IMR-90 (cell line): ENCODE results near the gene TANC2. TPM values are rescaled to one million over a fixed set of nuclear protein-coding genes. Genes with fewer than 3 reads are reported as not detected.

Experiments used
- ATAC-seq: fragments of 200-7000 bp; cut with Tn5 transposase; 2 replicates; pipeline ENCODE4 v1.9.1; 2020; ENCODE audit warnings: low read depth, mild to moderate bottlenecking, moderate library complexity
- BruUV-seq: library from RNA; stranded (reverse); fragments of 400-500 nt; replicated peaks from 2 replicates; lab custom pipeline; 2021; lab: Mats Ljungman, UMichigan
- CTCF ChIA-PET: fragments of 300-600 bp; formaldehyde crosslinking; extraction: SDS; loops from one replicate; lab custom pipeline; 2021; ENCODE audit warnings: antibody characterized with exemption; lab: Yijun Ruan, JAX
- POLR2A ChIA-PET: fragments of 300-600 bp; sonication (Branson Sonifier 250); formaldehyde crosslinking; loops from one replicate; lab custom pipeline; 2022; ENCODE audit warnings: antibody characterized with exemption; ENCODE audit not compliant: unreplicated experiment; lab: Charles Lee
- DNase-seq: peaks from one replicate; pipeline ENCODE4 v3.0.0; 2013
- H2AFZ ChIP-seq: replicated peaks from 2 replicates; pipeline ENCODE3; 2013; ENCODE audit warnings: low read length, mild to moderate bottlenecking; ENCODE audit not compliant: poor library complexity
- H2AK5ac ChIP-seq: 2 replicates; pipeline ENCODE4 v1.6.1; 2013; ENCODE audit warnings: low read depth, low read length, inconsistent platforms
- H2AK9ac ChIP-seq: replicated peaks from 2 replicates; pipeline ENCODE3; 2013; ENCODE audit warnings: mild to moderate bottlenecking, low read depth, low read length, moderate library complexity; ENCODE audit not compliant: poor library complexity
- H2BK120ac ChIP-seq: 2 replicates; pipeline ENCODE4 v1.6.1; 2013; ENCODE audit warnings: low read depth, low read length, inconsistent platforms
- H2BK15ac ChIP-seq: 3 replicates; pipeline ENCODE4 v1.6.1; 2013; ENCODE audit warnings: low read depth, low read length, inconsistent platforms
- H2BK20ac ChIP-seq: 2 replicates; pipeline ENCODE4 v1.6.1; 2013; ENCODE audit warnings: low read depth, mild to moderate bottlenecking, inconsistent platforms, low read length, moderate library complexity
- H2BK5ac ChIP-seq: 2 replicates; pipeline ENCODE4 v1.6.1; 2013; ENCODE audit warnings: mild to moderate bottlenecking, low read depth, low read length, inconsistent platforms; ENCODE audit not compliant: poor library complexity, severe bottlenecking
- H3K14ac ChIP-seq: replicated peaks from 2 replicates; pipeline ENCODE4 v1.6.1; 2013; ENCODE audit warnings: low read depth, low read length, inconsistent platforms
- H3K18ac ChIP-seq: 2 replicates; pipeline ENCODE4 v1.6.1; 2013; ENCODE audit warnings: low read depth, low read length, control low read depth
- H3K23ac ChIP-seq: 2 replicates; pipeline ENCODE4 v1.6.1; 2013; ENCODE audit warnings: low read depth, low read length, inconsistent platforms
- H3K27ac ChIP-seq: 2 replicates; pipeline ENCODE4 v1.5.1; 2013; ENCODE audit warnings: mild to moderate bottlenecking, control low read depth, low read length; ENCODE audit not compliant: insufficient read depth
- H3K27me3 ChIP-seq: 2 replicates; pipeline ENCODE4 v1.6.1; 2013; ENCODE audit warnings: low read length; ENCODE audit not compliant: control insufficient read depth, insufficient read depth
- H3K36me3 ChIP-seq: 2 replicates; pipeline ENCODE4 v1.6.1; 2013; ENCODE audit warnings: low read length, mixed read lengths; ENCODE audit not compliant: control insufficient read depth, insufficient read depth
- H3K4ac ChIP-seq: 2 replicates; pipeline ENCODE4 v1.6.1; 2013; ENCODE audit warnings: low read depth, low read length, inconsistent platforms
- H3K4me1 ChIP-seq: 2 replicates; pipeline ENCODE4 v1.6.1; 2013; ENCODE audit warnings: low read length, mixed read lengths; ENCODE audit not compliant: control insufficient read depth, insufficient read depth
- H3K4me2 ChIP-seq: 2 replicates; pipeline ENCODE4 v1.6.1; 2013; ENCODE audit warnings: low read depth, mild to moderate bottlenecking, control low read depth, low read length, moderate library complexity
- H3K4me3 ChIP-seq: 2 replicates; pipeline ENCODE4 v1.5.1; 2013; ENCODE audit warnings: low read depth, mild to moderate bottlenecking, control low read depth, low read length, moderate library complexity; ENCODE audit not compliant: insufficient read depth
- H3K56ac ChIP-seq: 2 replicates; pipeline ENCODE4 v1.6.1; 2013; ENCODE audit warnings: low read length, inconsistent platforms; ENCODE audit not compliant: insufficient read depth; ENCODE audit errors: extremely low read depth
- H3K79me1 ChIP-seq, 2 experiments: 2 replicates each; pipeline ENCODE4 v1.6.1; 2013; ENCODE audit warnings: low read length in 2 of 2, inconsistent platforms in 1 of 2, low read depth in 1 of 2
- H3K9ac ChIP-seq: 2 replicates; pipeline ENCODE4 v1.6.1; 2013; ENCODE audit warnings: low read depth, low read length, control low read depth
- H3K9me1 ChIP-seq: 2 replicates; pipeline ENCODE4 v1.6.1; 2013; ENCODE audit warnings: low read length, inconsistent platforms; ENCODE audit not compliant: insufficient read depth
- H3K9me3 ChIP-seq: 2 replicates; pipeline ENCODE4 v1.6.1; 2013; ENCODE audit warnings: low read length; ENCODE audit not compliant: control insufficient read depth, insufficient read depth
- H4K20me1 ChIP-seq: 2 replicates; pipeline ENCODE4 v1.6.1; 2013; ENCODE audit warnings: low read length, inconsistent platforms; ENCODE audit not compliant: insufficient read depth
- H4K5ac ChIP-seq: 2 replicates; pipeline ENCODE4 v1.6.1; 2013; ENCODE audit warnings: mild to moderate bottlenecking, low read depth, low read length, control low read depth
- H4K8ac ChIP-seq, 2 experiments: 2 replicates each; pipeline ENCODE4 v1.6.1; 2013; ENCODE audit warnings: low read depth in 2 of 2, low read length in 2 of 2, control low read depth in 1 of 2, inconsistent platforms in 1 of 2
- H4K91ac ChIP-seq: 2 replicates; pipeline ENCODE4 v1.6.1; 2013; ENCODE audit warnings: low read depth, low read length, inconsistent platforms; ENCODE audit not compliant: insufficient read depth
- CEBPB ChIP-seq: IDR thresholded peaks from 2 replicates; pipeline ENCODE4 v1.6.1; 2012; ENCODE audit warnings: low read depth, low read length, improper control_type of control experiment
- MAFK ChIP-seq: IDR thresholded peaks from 2 replicates; pipeline ENCODE4 v1.6.1; 2012; ENCODE audit warnings: low read depth, low read length, improper control_type of control experiment
- WGBS, 2 experiments: methylation state at CpG; one replicate each; pipeline versions ENCODE4 v1.1.5 to v1.1.7; 2013; ENCODE audit warnings: missing lambda C conversion rate in 2 of 2; ENCODE audit not compliant: insufficient read length in 1 of 2; ENCODE audit errors: extremely low coverage in 2 of 2; 5-methylcytosine and 5-hydroxymethylcytosine counted together
- dilution Hi-C: fragments of 300-500 bp; cut with HindIII; formaldehyde crosslinking; loops from one replicate; pipeline ENCODE4 v1.14.3; 2018; ENCODE audit warnings: low sequenced_read_pairs; ENCODE audit not compliant: unreplicated experiment
- in situ Hi-C: fragments of 300-500 bp; cut with MboI; formaldehyde crosslinking; loops from 3 replicates; pipeline ENCODE4 v1.14.3; 2019; ENCODE audit warnings: low sequenced_read_pairs, inconsistent platforms, mixed read lengths
- intact Hi-C: fragments of 100-400 bp; cut with micrococcal nuclease; formaldehyde crosslinking; loops from 2 replicates; pipeline ENCODE4 v1.10.0; 2022
- polyA plus RNA-seq, 3 experiments: library from polyadenylated mRNA; depleted of rRNA; stranded (reverse); fragments of >200 nt; gene quantifications; 2 replicates each; pipeline ENCODE4 v1.2.3, GENCODE V29; 2012; ENCODE audit warnings: low replicate concordance in 1 of 3
- total RNA-seq: library from RNA; depleted of rRNA; stranded (reverse); fragments of >200 nt; gene quantifications from 2 replicates; pipeline ENCODE4 v1.2.3, GENCODE V29; 2012

TANC2 gene
- total and polyA plus RNA-seq, 2 of the 4 experiments (the other 2 are of a cell fraction), result 20.6 to 41.4 TPM

GRCh38 chr17:62931101-62931500, 34.9 kb upstream of the TANC2 start:
- no peak overlapping the region for H2AK5ac ChIP-seq
- H2BK120ac ChIP-seq, result no peak overlapping the region
- H3K4me3 ChIP-seq, result no peak overlapping the region
- no peak overlapping the region for H3K4ac ChIP-seq
- DNase-seq (peak; percentile 20), ATAC-seq (no peak)
- H2AFZ ChIP-seq, result no peak overlapping the region
- H4K5ac ChIP-seq, result no peak overlapping the region
- H3K4me1 ChIP-seq, result no peaks in the 10 kb centered on the region
- H3K27ac ChIP-seq, result no peak overlapping the region
- no peaks in the 10 kb centered on the region for H3K79me1 ChIP-seq
- no peak overlapping the region for H2BK5ac ChIP-seq
- no peak overlapping the region for H2BK15ac ChIP-seq
- no peak overlapping the region for H2BK20ac ChIP-seq
- no peaks in the 10 kb centered on the region for H4K20me1 ChIP-seq
- intact Hi-C loops (no loop called here), in situ Hi-C loops (no loop called here), dilution Hi-C loops (no loop called here)
- H3K18ac ChIP-seq, result no peak overlapping the region
- no CpG with 5 or more reads among the region's 1 CpG for WGBS, 2 experiments
- H3K23ac ChIP-seq, result no peak overlapping the region
- no TSS peak for BruUV-seq
- H3K4me2 ChIP-seq, result no peak overlapping the region
- H4K91ac ChIP-seq, result no peak overlapping the region
- no peak overlapping the region for H2AK9ac ChIP-seq
- H3K9ac ChIP-seq, result no peak overlapping the region
- H3K9me3 ChIP-seq, result no peaks in the 10 kb centered on the region
- no peak overlapping the region for H3K14ac ChIP-seq
- H3K56ac ChIP-seq, result no peak overlapping the region
- H4K8ac ChIP-seq, result no peak overlapping the region
- no peaks in the 10 kb centered on the region for H3K9me1 ChIP-seq
- H3K27me3 ChIP-seq, result peaks cover 2% of the 10 kb centered on the region; the same call in 1 of the 2 replicates
- no peaks in the 10 kb centered on the region for H3K36me3 ChIP-seq
- ChIA-PET POLR2A (no interaction called here), CTCF (no interaction called here)
- peak; percentile 30; the same call in 1 of the 2 replicates for TF ChIP-seq CEBPB
- TF ChIP-seq MAFK, result no peak
